Skeletal muscle satellite cell (primary cell): Measurements from ENCODE around the gene SLC12A7.
"Not testable (repeated sequence)": the region's sequence is repeated elsewhere in the genome, so short reads cannot be mapped to it uniquely, and the experiment has no call there.

Experiments
- H3K27me3 ChIP-seq: 2 replicates; pipeline ENCODE4 v1.7.0; 2013; ENCODE audit warnings: low read length; ENCODE audit not compliant: control insufficient read depth, insufficient read depth
- H3K36me3 ChIP-seq: 2 replicates; pipeline ENCODE4 v1.7.0; 2013; ENCODE audit warnings: mild to moderate bottlenecking, control low read depth, low read length; ENCODE audit not compliant: insufficient read depth
- H3K4me1 ChIP-seq: 2 replicates; pipeline ENCODE4 v1.7.0; 2013; ENCODE audit warnings: low read length; ENCODE audit not compliant: control insufficient read depth, insufficient read depth
- H3K4me2 ChIP-seq: 2 replicates; pipeline ENCODE4 v1.7.0; 2013; ENCODE audit warnings: mild to moderate bottlenecking, low read length
- H3K4me3 ChIP-seq: 2 replicates; pipeline ENCODE4 v1.7.0; 2013; ENCODE audit warnings: low read length
- H3K9ac ChIP-seq: 2 replicates; pipeline ENCODE4 v1.7.0; 2013; ENCODE audit warnings: mild to moderate bottlenecking, low read depth, low read length, moderate library complexity
- H3K9me3 ChIP-seq: replicated peaks from 2 replicates; pipeline ENCODE4 v1.7.0; 2013; ENCODE audit warnings: mild to moderate bottlenecking, control low read depth, low read length

SLC12A7 gene

DNA sequence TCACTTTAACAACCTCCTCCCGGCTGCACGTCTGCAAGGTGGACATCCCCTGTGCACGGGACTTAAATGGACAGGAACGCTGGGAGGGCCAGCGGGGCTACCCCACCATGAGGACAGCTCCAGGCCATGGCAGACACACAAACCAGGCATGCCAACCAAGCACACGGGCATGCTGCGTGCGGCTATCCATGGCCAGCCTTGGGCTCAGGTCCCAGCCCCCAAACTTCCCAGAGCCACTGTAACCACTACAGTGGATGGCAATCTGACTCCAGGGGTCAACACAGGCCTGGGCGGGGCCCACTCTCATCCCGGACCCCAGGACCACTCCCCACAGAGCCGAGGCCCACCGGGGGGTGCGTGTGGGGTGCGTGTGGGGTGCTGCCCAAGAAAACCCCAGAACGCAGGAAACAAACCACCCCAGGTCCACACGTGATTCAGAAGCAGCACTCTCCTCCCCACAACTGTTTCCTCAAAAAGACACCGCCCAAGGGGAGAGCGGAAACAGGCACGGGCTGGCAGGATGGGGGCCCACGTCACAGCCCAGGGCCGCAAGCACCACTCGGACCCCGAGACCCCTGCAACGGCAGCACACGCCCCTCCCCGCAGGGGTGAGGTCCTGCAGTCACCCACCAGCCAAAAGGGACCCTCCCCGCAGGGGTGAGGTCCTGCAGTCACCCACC lies 7.4 kb downstream of the SLC12A7 start:
- Histone ChIP-seq H3K4me3 (no peak overlapping the region), H3K36me3 (no peaks in the 10 kb centered on the region), H3K9ac (no peak overlapping the region), H3K4me2 (no peak overlapping the region), H3K4me1 (peaks cover 6% of the 10 kb centered on the region), H3K27me3 (peaks cover 25% of the 10 kb centered on the region), H3K9me3 (no peaks in the 10 kb centered on the region)

DNA sequence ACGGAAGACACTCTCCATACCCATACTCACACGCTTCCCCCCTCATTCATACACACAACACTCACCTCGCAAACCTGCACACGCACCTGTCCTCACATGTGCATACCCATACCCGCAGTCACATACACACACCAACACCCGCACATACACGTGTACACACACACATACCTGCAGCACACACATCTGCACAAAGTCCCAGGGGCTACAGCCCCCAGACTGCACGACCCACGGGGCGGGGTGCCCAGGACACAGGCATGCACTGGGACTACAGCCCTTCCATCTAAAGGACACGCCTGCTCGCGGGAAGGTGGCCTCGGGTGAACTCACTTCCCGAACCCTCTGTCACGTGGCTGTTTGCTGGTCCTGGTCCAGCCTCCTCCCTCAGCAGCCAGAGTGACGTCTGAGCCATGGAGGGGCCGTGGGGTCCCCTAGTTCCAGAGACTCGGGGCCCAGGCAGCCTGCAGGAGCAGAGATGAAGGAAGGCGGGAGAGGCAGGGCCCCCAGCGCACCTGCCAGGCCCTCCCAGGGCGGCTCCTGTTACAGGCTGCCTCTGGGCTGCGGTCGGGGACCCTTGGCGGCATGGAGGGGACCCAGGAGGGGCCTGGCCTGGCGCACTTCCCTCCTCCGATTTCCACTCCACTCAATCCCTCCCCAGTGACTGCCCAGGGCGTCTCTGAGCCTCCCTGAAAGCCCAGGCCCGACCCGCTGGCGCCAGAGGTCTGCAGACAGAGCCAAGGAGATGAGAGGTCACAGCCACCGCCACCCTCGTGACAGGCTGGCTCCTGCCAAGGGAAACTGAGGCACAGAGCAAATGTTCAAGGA lies 8.1 kb downstream of the SLC12A7 start:
- H3K9me3 ChIP-seq = no peaks in the 10 kb centered on the region
- no peaks in the 10 kb centered on the region for H3K36me3 ChIP-seq
- no peak overlapping the region for H3K9ac ChIP-seq
- no peak overlapping the region for H3K4me2 ChIP-seq
- H3K4me3 ChIP-seq = no peak overlapping the region
- H3K27me3 ChIP-seq = peaks cover 25% of the 10 kb centered on the region
- peaks cover 6% of the 10 kb centered on the region for H3K4me1 ChIP-seq

DNA sequence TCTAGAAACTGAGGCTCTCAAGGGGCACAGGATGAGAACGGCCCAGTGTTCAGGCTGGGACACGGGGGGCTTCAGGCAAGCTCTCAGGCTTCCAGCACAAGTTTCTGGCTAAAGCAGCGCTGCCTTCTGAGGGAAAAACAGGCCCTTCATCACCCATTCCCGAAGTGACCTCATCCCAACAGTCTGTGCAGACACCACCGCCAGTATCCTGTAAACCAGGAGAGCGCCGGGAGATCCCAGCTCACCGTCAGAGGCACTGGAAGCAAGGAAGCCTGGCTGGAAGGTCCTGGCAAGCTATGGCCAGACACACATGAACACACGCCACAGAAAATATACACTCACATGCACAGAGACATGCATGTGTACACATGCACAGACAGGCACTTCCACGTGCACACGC lies 8.8 kb downstream of the SLC12A7 start:
- Histone ChIP-seq H3K4me3 (no peak overlapping the region), H3K9me3 (no peaks in the 10 kb centered on the region), H3K4me1 (peaks cover 6% of the 10 kb centered on the region), H3K27me3 (peaks cover 25% of the 10 kb centered on the region), H3K36me3 (no peaks in the 10 kb centered on the region), H3K4me2 (no peak overlapping the region), H3K9ac (no peak overlapping the region)

DNA sequence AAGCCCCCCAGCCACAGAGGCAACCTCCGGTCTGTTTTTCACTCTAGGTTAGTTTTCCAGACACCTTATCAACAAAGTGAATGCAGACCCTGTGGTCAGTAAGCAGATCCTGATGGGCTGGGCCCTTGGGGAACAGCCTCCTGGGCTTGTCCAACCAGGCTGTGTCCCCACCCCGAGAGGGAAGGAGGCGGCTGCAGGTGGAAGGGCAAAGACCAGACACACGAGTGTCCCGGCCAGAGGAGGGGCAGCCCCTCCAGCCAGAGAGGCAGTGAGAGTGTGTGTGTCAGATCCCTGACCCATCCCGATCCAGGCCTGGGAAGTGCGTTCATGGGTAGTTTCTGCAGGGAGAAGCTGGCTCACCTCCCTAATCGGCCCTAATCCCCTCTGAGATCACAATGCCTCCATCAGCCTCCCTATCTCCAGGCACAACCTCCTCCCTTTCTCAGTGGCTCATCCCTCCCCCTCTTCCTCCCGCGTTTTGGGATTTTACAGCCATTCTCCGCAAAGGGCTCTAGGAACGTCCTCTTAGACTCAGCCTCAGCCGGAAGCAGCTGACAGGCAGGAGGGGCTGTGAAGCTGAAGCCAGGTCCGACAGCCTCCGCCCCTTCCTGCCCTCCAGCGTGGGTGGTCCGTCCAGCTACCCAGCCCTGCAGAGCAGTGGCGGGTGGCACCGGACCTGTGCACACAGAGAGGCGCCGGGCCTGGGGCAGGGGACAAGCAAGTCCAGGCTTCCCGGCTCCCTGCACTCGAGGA lies 9.7 kb downstream of the SLC12A7 start:
- Histone ChIP-seq H3K9me3 (no peaks in the 10 kb centered on the region), H3K27me3 (peaks cover 21% of the 10 kb centered on the region), H3K4me1 (peaks cover 6% of the 10 kb centered on the region), H3K4me2 (no peak overlapping the region), H3K36me3 (no peaks in the 10 kb centered on the region), H3K4me3 (no peak overlapping the region), H3K9ac (no peak overlapping the region)

DNA sequence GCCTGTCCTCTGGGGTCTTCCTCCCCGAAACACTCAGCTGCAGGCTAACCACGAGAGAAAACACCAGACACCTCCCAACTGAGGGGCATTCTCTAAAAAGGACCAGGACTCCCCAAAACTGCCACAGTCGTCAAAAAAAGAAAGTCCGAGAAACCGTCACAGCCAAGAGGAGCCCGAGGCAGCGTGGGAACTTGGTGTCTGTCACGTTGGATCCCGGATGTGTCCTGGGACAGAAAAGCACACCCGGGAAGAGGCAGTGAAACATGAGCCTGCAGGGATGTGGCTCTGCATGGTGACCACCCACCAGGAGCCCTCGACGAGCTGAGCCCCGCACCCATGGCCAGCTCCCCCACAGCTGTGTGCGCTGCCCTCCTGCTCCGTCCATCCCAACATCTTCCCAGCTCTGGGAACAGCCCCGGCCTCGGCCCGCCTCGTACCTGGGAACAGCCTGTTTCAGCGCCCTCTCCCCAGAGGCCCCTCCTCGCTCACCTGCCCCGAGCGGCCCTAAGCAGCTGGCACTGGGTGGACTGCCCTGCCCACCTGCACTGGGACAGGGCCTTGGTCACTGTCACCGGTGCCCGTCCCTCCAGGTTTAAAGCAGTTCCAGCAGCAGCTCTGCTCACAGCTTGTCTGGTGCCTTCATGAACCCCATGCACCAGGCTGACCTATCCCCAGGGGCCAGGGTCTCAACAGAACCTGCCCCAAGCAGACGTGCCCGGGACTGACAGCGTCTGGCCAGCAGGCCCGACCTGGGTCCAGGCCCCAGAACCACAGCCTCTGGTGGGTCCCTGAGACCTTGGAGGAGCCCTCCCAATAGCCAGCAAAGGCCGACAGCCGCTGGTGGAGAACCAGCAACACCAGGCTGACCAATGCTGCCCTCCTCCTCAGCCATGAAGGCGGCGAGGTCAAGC lies 10.9 kb downstream of the SLC12A7 start:
- peaks cover 6% of the 10 kb centered on the region for H3K4me1 ChIP-seq
- H3K4me3 ChIP-seq = no peak overlapping the region
- H3K9ac ChIP-seq = no peak overlapping the region
- no peak overlapping the region for H3K4me2 ChIP-seq
- H3K36me3 ChIP-seq = no peaks in the 10 kb centered on the region
- peaks cover 21% of the 10 kb centered on the region for H3K27me3 ChIP-seq
- H3K9me3 ChIP-seq = no peaks in the 10 kb centered on the region

DNA sequence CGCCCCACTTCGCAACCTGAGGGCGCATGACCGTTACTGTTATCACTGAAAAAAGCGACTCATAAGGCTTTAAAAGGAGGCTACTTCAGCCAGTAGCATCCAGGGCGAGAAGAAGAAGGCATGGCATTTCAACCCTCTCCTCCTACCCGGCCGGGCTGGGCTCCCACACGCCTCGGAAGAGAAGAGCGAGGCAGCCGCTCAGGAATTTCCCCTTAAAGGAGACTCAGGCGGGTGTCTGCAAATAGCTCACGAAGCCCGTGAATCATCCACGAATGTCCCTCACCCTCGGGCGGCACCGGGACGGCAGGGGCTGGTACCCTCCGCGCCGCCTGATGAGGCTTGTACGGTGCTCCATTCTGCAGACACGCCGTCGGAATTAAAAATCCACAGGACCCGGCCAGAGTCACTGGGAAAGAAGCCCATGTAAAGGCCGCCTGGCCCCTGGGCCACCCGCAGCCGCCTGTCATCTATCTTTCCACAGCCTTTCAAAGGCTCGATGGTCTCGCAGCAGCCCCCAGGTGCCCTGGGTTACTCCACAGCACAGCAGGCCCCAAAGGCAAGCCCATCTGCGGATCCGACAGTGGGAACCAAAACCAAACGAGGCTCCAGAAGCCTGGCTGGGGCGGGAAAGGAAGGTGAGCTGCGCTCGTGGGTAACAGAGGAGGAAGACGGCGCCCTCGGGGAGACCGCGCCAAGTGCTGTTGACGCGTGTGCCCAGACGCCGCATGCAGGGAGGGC lies 11.8 kb downstream of the SLC12A7 start:
- Histone ChIP-seq H3K27me3 (peaks cover 21% of the 10 kb centered on the region), H3K4me1 (peaks cover 6% of the 10 kb centered on the region), H3K36me3 (no peaks in the 10 kb centered on the region), H3K9me3 (no peaks in the 10 kb centered on the region), H3K9ac (no peak overlapping the region), H3K4me2 (no peak overlapping the region), H3K4me3 (no peak overlapping the region)

DNA sequence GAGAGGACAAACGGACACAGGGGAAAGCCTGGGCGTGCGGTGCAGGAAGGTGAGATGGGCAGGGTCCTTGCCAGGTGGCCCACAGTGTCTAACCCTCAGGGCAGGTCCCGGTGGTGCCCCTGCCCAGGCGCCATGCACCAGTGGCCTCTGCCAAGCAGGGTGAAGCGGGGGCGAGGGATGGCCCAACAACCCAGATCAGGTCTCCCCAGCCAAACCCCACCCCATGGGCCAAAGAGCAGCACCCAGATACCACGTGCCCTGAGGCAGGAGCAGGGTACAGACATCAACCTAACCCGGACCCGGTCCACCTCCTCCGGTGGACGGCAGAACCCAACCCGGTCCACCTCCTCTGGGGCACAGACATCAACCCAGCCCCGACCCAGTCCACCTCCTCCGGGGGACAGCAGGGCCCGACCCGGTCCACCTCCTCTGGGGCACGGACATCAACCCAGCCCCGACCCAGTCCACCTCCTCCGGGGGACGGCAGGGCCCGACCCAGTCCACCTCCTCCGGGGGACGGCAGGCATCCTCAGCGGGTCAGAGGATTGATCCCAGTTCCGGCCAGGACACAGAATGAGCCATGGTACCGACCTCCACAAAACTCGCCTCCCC lies 12.8 kb downstream of the SLC12A7 start:
- peaks cover 6% of the 10 kb centered on the region for H3K4me1 ChIP-seq
- H3K9ac ChIP-seq = no peak overlapping the region
- H3K36me3 ChIP-seq = no peaks in the 10 kb centered on the region
- H3K27me3 ChIP-seq = peaks cover 21% of the 10 kb centered on the region
- no peak overlapping the region for H3K4me2 ChIP-seq
- H3K9me3 ChIP-seq = no peaks in the 10 kb centered on the region
- H3K4me3 ChIP-seq = no peak overlapping the region

DNA sequence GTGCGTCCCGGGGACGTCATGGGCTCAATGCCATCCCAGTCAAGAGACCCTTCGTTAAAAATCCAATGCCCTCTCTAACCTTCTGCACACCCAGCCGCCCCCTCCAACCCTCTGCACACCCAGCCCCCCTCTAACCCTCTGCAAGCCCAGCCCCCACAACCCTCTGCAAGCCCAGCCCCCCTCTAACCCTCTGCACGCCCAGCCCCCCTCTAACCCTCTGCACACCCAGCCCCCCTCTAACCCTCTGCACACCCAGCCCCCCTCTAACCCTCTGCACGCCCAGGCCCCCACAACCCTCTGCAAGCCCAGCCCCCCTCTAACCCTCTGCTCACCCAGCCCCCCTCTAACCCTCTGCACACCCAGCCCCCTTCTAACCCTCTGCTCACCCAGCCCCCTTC lies 13.9 kb downstream of the SLC12A7 start:
- not testable (repeated sequence) for H3K9ac ChIP-seq, H3K4me3 ChIP-seq, H3K4me1 ChIP-seq, H3K36me3 ChIP-seq, H3K9me3 ChIP-seq, H3K4me2 ChIP-seq
- peaks cover 12% of the 10 kb centered on the region for H3K27me3 ChIP-seq

DNA sequence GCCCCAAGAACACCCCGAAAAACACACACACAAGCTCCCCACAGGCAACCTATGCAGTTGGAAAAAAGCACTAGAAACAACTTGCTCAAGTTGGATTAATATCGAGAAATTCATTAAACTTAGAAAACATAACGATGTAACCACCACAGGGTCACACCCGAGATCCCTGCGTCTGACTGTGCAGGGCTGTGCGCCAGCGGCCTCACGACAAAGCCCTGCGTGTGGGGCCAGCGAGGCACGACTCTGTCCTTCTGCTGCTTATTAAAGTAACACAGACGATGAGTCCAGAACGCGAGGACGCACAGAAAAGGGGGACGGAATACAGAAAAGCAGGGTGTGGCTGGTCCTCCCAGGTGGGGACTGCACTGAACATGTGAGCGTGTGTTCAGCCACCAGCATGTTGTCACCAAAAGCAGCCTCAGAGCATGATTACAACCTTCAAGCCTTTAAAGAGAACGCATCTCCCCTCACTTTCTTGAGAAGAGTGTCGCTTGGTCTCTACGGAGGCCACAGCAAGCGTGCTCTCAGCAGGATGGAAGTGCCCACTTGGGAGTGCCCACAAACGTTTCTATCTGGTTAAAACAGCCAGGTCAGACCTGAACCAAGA lies 14.4 kb downstream of the SLC12A7 start:
- peaks cover 5% of the 10 kb centered on the region for H3K4me1 ChIP-seq
- H3K36me3 ChIP-seq = no peaks in the 10 kb centered on the region

DNA sequence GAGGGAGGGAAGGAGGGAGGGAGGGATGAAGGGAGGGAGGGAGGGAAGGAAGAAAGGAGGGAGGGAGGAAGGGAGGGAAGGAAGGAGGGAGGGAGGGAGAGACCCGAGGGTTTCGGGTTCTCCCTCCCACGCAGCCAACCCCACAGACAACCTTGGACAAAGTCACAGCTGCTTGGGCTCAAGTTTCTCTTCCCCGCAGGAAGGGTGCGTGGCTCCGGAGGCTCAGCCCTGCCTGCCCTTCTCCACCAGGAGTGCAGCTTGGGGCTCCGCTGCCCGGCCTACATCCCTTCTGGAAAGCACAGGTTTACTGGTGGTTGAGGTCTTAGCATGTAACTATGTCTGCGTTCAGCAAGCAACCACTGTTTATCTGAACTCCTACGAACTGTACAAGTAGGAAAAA lies 15.0 kb downstream of the SLC12A7 start:
- Histone ChIP-seq H3K27me3 (peaks cover 4% of the 10 kb centered on the region), H3K9ac (no peak overlapping the region), H3K4me1 (no peaks in the 10 kb centered on the region), H3K4me2 (no peak overlapping the region), H3K36me3 (no peaks in the 10 kb centered on the region), H3K9me3 (no peaks in the 10 kb centered on the region), H3K4me3 (no peak overlapping the region)

More for the DNA sequence above, 14.4 kb downstream of the SLC12A7 start:
- Histone ChIP-seq H3K9me3 (no peaks in the 10 kb centered on the region), H3K4me3 (no peak overlapping the region), H3K27me3 (peaks cover 10% of the 10 kb centered on the region), H3K4me2 (no peak overlapping the region), H3K9ac (no peak overlapping the region)
